GM19438 (cell line): ENCODE measurements around the gene SP140L.
"Not testable (repeated sequence)": the region's sequence is repeated elsewhere in the genome, so short reads cannot be mapped to it uniquely, and the experiment has no call there.

Source experiments
- ATAC-seq: cut with Tn5 transposase; IDR thresholded peaks from one replicate; pipeline ENCODE4 v1.9.1; 2021; ENCODE audit warnings: low read depth; ENCODE audit not compliant: unreplicated experiment

SP140L gene

GRCh38 chr2:230414302-230414701 lies 87.3 kb downstream of the SP140L start:
- no peak for ATAC-seq

DNA sequence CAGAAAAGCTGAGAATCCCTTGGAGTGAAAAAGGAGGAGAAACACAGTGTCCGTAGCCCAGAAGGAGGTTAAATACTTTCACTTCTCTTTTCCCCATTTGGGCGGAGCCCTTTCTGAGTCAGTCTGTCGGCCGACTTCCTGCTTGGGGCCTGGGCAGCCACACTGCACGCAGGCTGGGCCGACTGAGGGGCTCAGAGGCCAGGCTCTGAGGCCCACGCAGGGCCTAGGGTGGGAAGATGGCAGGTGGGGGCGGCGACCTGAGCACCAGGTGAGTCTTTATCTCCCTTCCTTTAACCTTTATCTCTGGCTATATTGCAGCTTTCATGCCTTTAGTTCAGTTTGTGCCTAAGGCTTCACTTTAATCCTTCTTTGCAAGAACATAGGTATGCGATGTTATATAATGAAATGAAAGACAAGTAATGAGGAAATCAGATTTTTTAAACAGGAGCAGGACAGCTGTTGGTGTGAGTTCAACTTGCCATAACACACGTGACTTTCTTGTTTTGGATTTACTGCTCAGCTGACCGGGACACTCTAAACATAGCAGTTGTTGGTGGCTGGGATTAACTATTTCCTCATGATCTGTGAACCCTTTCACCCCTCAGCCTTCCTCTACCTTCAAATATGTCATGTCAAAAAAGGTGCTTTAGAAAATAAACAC lies 89.2 kb downstream of the SP140L start, which contains the start of gene SP100:
TSS of gene SP100 (plus strand) at position 141 of the 661 bp plus-strand sequence. CDS start at position 237, 96 bp downstream.
- ATAC-seq = peak; percentile 66

- no peak for ATAC-seq
Measured at GRCh38 chr2:230417436-230417835, 90.4 kb downstream of the SP140L start.

DNA sequence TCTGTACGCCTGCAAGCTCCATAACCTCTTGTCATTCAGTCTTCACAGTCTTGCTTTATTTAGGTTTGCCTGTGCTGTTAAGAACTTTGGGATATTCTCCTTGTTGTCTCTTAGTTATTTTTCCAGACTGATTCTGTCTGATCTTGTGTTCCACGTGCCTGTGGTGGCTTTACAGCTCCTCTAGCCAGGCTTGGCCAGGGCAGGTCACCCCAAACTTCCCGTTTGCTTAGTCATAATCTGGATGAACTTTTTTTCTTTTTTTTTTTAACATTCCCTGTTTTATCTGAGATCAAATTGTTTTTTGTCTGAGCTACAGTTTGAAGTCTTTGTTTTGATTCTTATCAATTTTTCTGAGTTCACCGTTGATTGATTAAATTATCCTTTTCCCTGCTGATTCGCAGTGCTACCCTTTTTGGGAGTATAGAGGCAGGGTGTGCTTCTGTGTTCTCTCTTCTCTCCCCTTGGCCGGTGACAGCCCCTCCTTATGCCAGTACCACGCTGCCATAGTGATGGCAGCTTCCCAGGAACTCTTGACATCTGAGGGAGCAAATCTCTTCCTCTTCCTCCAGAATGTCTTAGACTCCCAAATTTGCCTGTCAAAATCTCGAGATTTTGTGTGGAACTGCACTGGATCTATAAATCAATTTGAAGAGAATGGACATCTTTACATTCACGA lies 91.5 kb downstream of the SP140L start:
- no peak for ATAC-seq

- ATAC-seq = no peak
Measured at GRCh38 chr2:230419181-230419580, 92.2 kb downstream of the SP140L start.

DNA sequence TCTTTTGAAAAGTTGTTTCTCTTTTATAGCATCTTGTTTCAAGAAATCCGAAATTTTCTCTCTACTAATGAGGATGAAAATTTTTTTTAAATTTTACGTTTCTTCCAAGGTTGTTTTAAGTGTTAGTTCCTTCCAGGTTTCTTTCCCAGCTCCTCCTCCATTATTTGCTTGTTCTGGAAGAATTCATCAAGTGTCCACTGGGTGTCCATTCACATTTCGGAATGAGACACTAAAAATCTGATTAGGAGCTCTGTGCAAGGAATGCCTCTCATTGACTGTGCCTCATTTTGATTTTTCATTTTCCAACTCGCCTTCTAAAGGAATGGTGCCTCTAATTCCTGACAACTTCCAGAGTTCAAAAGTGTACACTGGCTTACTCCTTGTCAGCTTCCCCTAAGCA lies 95.2 kb downstream of the SP140L start:
- ATAC-seq = no peak

DNA sequence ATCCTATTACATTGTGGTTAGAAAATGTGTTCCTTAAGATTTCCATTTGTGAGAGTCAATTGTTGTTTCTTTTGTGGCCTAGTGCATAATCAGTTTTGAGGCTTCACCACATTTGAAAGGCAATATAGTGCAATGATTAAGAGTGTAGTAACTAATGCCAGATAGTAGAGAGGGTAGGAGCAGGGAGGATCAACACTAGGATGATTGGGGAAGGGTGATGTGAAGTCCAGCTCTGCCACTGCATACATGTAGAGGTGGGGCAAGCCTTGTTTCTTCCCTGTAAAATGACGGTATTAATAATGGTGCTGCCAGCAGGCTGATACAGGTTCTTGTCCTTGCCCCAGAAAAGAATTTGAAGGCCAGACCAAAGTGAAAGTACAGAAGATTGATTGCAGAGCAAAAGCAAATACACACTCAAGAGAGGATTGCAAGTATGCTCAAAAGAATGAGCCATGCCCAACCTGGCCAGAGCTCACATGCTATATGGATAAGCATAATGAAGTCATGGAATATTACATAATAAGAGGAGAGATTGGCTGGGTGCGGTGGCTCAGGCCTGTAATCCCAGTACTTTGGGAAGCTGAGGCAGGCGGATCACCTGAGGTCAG lies 97.0 kb downstream of the SP140L start:
- no peak for ATAC-seq

GRCh38 chr2:230425377-230425776 lies 98.4 kb downstream of the SP140L start:
- no peak for ATAC-seq

- ATAC-seq = no peak
Measured at GRCh38 chr2:230429513-230429912, 102.5 kb downstream of the SP140L start.

DNA sequence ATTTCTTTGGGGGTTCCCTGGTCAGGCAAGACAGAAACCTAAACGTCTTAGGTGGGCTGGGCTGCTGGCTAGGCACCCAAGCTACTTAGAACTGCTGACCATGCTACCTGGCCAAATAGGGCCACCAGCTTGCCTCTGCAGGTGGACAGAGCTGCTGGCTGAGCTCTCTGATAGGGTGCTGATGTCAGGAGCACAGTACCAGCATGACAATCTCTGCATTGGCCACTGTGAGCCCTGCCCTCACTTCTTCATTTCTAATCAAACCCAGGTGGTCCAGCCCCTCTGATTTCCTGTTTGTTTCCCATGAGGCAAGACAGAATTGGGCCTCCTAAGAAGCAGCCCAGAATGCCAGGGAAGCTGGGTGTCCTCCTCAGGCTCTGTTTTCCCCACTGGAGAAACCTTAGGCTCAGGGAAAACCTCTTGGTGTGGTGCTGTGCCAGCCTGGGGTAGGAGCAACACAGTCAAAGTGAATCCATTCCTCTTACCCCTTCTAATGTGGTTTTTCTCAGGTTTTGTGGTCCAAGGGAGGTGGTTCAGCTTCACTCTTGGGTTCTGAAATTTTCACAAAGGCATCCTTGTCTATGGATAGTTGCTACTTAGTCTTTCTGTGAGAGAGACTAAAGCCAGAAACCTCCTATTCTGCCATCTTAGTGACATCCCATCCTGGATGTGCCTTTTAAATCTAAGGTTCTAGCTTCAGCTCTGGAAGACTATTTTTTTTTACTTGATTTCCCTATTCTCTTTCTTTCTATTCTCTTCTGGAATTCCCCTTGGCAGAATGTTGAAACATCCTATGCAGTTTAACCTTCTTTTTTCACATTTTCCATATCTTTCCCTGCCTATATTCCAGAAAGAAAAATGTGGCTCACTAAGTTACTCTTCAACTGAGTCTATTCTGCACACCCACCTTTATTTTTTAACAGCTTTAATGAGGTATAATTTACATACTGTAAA lies 104.2 kb downstream of the SP140L start:
- no peak for ATAC-seq

DNA sequence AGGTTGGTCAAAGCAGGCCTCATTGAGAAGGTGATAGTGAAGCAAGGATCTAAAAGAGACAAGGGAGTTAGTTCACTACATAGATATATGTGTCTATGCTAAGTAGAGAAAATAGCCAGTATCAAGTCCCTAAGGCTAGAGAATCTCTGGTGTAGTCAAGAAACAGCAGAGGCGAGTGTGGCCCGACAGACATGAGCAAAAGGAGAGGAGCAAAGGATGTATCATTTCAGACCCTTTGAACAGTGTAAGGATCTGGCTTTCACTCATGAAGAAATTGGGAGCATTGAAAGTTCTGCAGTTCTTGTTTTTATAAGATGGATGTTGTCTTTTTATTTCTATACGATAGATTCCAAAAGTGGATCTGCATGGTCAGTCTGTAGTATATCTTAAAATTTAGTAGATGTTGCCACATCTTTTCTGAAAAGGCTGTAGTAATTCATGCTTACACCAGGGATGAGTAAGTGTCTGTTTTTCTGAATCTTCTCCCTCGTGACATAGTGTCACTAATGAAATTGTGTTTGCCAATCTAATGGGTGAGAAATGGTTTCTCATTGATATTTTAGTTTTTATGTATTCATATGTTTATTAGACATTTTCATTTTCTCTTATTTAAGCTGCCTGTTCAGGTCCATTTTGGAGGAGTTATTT lies 107.8 kb downstream of the SP140L start:
- ATAC-seq = no peak

DNA sequence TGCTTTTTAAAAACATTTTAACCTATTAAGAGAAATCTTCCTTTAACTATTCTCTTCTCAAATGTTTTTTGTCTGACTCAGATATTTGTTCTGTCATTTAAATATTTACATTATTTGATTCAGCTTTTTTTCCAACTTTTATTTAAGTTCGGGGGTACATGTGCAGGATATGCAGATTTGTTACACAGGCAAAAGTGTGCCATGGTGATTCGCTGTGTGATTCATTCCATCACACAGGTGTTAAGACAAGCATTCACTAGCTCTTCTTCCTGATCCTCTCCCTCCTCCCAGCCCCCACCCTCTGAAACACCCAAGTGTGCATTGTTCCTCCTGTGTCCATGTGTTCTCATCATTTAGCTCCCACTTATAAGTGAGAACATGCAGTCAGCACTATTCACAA lies 108.4 kb downstream of the SP140L start:
- no peak for ATAC-seq

GRCh38 chr2:230439121-230439520 lies 112.1 kb downstream of the SP140L start:
- not testable (repeated sequence) for ATAC-seq

GRCh38 chr2:230439590-230439989 lies 112.6 kb downstream of the SP140L start:
- no peak for ATAC-seq

- ATAC-seq = no peak
Measured at GRCh38 chr2:230441227-230441897, 114.4 kb downstream of the SP140L start.

GRCh38 chr2:230443541-230443940 lies 116.5 kb downstream of the SP140L start:
- ATAC-seq = no peak

DNA sequence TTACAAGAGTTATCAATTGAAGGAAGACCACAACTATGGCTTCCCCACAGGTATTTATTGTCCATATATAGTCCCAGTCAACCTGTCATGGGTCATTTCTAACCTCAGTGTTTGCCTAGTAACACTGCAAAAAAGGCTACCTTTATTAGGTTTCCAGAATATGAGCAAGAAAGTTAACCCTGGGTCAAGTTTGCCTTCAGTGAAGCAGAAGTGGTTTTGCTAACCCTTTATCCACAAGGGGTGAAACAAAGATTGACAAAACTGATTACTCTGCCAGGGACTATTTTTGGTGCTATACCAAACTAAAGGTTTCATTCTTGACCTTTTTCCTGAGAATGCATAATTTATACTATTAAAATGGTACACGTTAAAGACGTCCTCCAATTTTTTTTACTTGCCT lies 117.8 kb downstream of the SP140L start:
- no peak for ATAC-seq

GRCh38 chr2:230447036-230447435 lies 120.0 kb downstream of the SP140L start:
- no peak for ATAC-seq
